AG10803 (cell line): ENCODE data around the gene SGPP1.

Experiments used
- DNase-seq: peaks from one replicate; pipeline ENCODE4 v3.0.0; 2010; ENCODE audit warnings: low read depth
- H3K4me3 ChIP-seq: 2 replicates; pipeline ENCODE4 v1.5.1; 2011; ENCODE audit warnings: mild to moderate bottlenecking, low read length, control low read depth
- CTCF ChIP-seq: conservative IDR thresholded peaks from 2 replicates; pipeline ENCODE4 v1.5.1; 2011; ENCODE audit warnings: mild to moderate bottlenecking, low read length, control low read depth, inconsistent platforms

The SGPP1 gene

GRCh38 chr14:63689132-63689531 is 38.7 kb downstream of the SGPP1 start:
- TF ChIP-seq CTCF, result no peak
- H3K4me3 ChIP-seq, result no peak overlapping the region
- DNase-seq, result no peak

- DNase-seq, result no peak
- no peak for TF ChIP-seq CTCF
- no peak overlapping the region for H3K4me3 ChIP-seq
Observed at GRCh38 chr14:63686926-63687325, 40.9 kb downstream of the SGPP1 start.

- no peak for DNase-seq
- no peak for TF ChIP-seq CTCF
- H3K4me3 ChIP-seq, result no peak overlapping the region
Observed at GRCh38 chr14:63685401-63685800, 42.5 kb downstream of the SGPP1 start.

- TF ChIP-seq CTCF, result no peak
- no peak for DNase-seq
- no peak overlapping the region for H3K4me3 ChIP-seq
Observed at GRCh38 chr14:63682727-63683593, 44.9 kb downstream of the SGPP1 start.

GRCh38 chr14:63678536-63678935 is 49.3 kb downstream of the SGPP1 start:
- no peak overlapping the region for H3K4me3 ChIP-seq
- TF ChIP-seq CTCF, result no peak
- DNase-seq, result no peak

GRCh38 chr14:63677891-63678379 is 49.9 kb downstream of the SGPP1 start:
- no peak overlapping the region for H3K4me3 ChIP-seq
- no peak for TF ChIP-seq CTCF
- DNase-seq, result peak; percentile 56

- no peak for DNase-seq
- H3K4me3 ChIP-seq, result no peak overlapping the region
- TF ChIP-seq CTCF, result no peak
Observed at GRCh38 chr14:63676615-63677014, 51.2 kb downstream of the SGPP1 start.
